Measurements from ENCODE around the gene CADM2.

CADM2 gene

GRCh38 chr3:85846940-85847339, 888.2 kb downstream of the CADM2 start:
- Histone ChIP-seq H3K9me3 (ENCODE audit: low read length) (no peaks in the 10 kb centered on the region), H3K4me3 (ENCODE audit: low read depth, low read length, poor library complexity, severe bottlenecking) (no peak overlapping the region), H3K27ac (ENCODE audit: low read depth, low read length, poor library complexity, severe bottlenecking) (no peak overlapping the region), H3K9me2 (ENCODE audit: low read depth, low read length) (no peaks in the 10 kb centered on the region), H3K27me3 (ENCODE audit: insufficient read depth, low read length) (no peaks in the 10 kb centered on the region), H3K79me2 (ENCODE audit: insufficient read depth, low read length) (no peaks in the 10 kb centered on the region), H4K20me1 (ENCODE audit: insufficient read depth, low read length) (no peaks in the 10 kb centered on the region), H3K9ac (ENCODE audit: low read length) (no peak overlapping the region), H3K4me1 (ENCODE audit: insufficient read depth, low read length, severe bottlenecking) (no peaks in the 10 kb centered on the region), H2AFZ (ENCODE audit: low read length) (no peak overlapping the region), H3F3A (ENCODE audit: insufficient read depth, low read length) (no peaks in the 10 kb centered on the region), H3K36me3 (ENCODE audit: insufficient read depth, low read length) (no peaks in the 10 kb centered on the region), H3K4me2 (ENCODE audit: low read length) (no peak overlapping the region)
- TF ChIP-seq CTCF (IDR thresholded peaks at IDR 0.05; ENCODE audit: low read length) (no peak), EZH2 (IDR thresholded peaks at IDR 0.05; ENCODE audit: borderline replicate concordance, low read length) (no peak)

GRCh38 chr3:85851071-85851470, 892.3 kb downstream of the CADM2 start:
- H3F3A ChIP-seq (ENCODE audit: insufficient read depth, low read length), result no peaks in the 10 kb centered on the region
- H3K4me1 ChIP-seq (ENCODE audit: insufficient read depth, low read length, severe bottlenecking), result no peaks in the 10 kb centered on the region
- no peak overlapping the region for H3K27ac ChIP-seq (ENCODE audit: low read depth, low read length, poor library complexity, severe bottlenecking)
- H3K36me3 ChIP-seq (ENCODE audit: insufficient read depth, low read length), result no peaks in the 10 kb centered on the region
- H3K9me2 ChIP-seq (ENCODE audit: low read depth, low read length), result no peaks in the 10 kb centered on the region
- H3K79me2 ChIP-seq (ENCODE audit: insufficient read depth, low read length), result no peaks in the 10 kb centered on the region
- no peaks in the 10 kb centered on the region for H4K20me1 ChIP-seq (ENCODE audit: insufficient read depth, low read length)
- H2AFZ ChIP-seq (ENCODE audit: low read length), result no peak overlapping the region
- TF ChIP-seq CTCF (IDR thresholded peaks at IDR 0.05; ENCODE audit: low read length), result no peak
- TF ChIP-seq EZH2 (IDR thresholded peaks at IDR 0.05; ENCODE audit: borderline replicate concordance, low read length), result no peak
- no peak overlapping the region for H3K4me2 ChIP-seq (ENCODE audit: low read length)
- no peak overlapping the region for H3K9ac ChIP-seq (ENCODE audit: low read length)
- H3K4me3 ChIP-seq (ENCODE audit: low read depth, low read length, poor library complexity, severe bottlenecking), result no peak overlapping the region
- H3K9me3 ChIP-seq (ENCODE audit: low read length), result no peaks in the 10 kb centered on the region
- H3K27me3 ChIP-seq (ENCODE audit: insufficient read depth, low read length), result no peaks in the 10 kb centered on the region

- H3K9me2 ChIP-seq (ENCODE audit: low read depth, low read length), result no peaks in the 10 kb centered on the region
- no peaks in the 10 kb centered on the region for H4K20me1 ChIP-seq (ENCODE audit: insufficient read depth, low read length)
- H3K27ac ChIP-seq (ENCODE audit: low read depth, low read length, poor library complexity, severe bottlenecking), result no peak overlapping the region
Measured at GRCh38 chr3:85853805-85854204, 895.0 kb downstream of the CADM2 start.

More at GRCh38 chr3:85853805-85854204, 895.0 kb downstream of the CADM2 start:
- Histone ChIP-seq H3K9me3 (ENCODE audit: low read length) (no peaks in the 10 kb centered on the region), H3K4me3 (ENCODE audit: low read depth, low read length, poor library complexity, severe bottlenecking) (no peak overlapping the region), H3K9ac (ENCODE audit: low read length) (no peak overlapping the region), H3F3A (ENCODE audit: insufficient read depth, low read length) (no peaks in the 10 kb centered on the region), H2AFZ (ENCODE audit: low read length) (no peak overlapping the region), H3K4me1 (ENCODE audit: insufficient read depth, low read length, severe bottlenecking) (no peaks in the 10 kb centered on the region), H3K36me3 (ENCODE audit: insufficient read depth, low read length) (no peaks in the 10 kb centered on the region), H3K79me2 (ENCODE audit: insufficient read depth, low read length) (no peaks in the 10 kb centered on the region), H3K27me3 (ENCODE audit: insufficient read depth, low read length) (no peaks in the 10 kb centered on the region), H3K4me2 (ENCODE audit: low read length) (no peak overlapping the region)
- TF ChIP-seq CTCF (IDR thresholded peaks at IDR 0.05; ENCODE audit: low read length), result no peak
- TF ChIP-seq EZH2 (IDR thresholded peaks at IDR 0.05; ENCODE audit: borderline replicate concordance, low read length), result no peak
